Endodermal cell (in vitro differentiated cells): ENCODE measurements around the gene CD46. TPM values are rescaled to one million over a fixed set of nuclear protein-coding genes. Genes with fewer than 3 reads are reported as not detected.

Source experiments
- DNase-seq: peaks from one replicate; pipeline ENCODE4 v3.0.0-alpha.2; 2017
- H3K27ac ChIP-seq: 2 replicates; pipeline ENCODE4 v1.5.1; 2013; ENCODE audit warnings: mild to moderate bottlenecking, low read depth, low read length, moderate library complexity
- H3K27me3 ChIP-seq: 2 replicates; pipeline ENCODE4 v1.6.1; 2013; ENCODE audit warnings: mild to moderate bottlenecking, low read length, moderate library complexity; ENCODE audit not compliant: insufficient read depth, control insufficient read depth, poor library complexity, severe bottlenecking
- H3K36me3 ChIP-seq: 2 replicates; pipeline ENCODE4 v1.7.0; 2013; ENCODE audit warnings: mild to moderate bottlenecking, low read length, moderate library complexity; ENCODE audit not compliant: control insufficient read depth, insufficient read depth
- H3K4me1 ChIP-seq: one replicate; pipeline ENCODE4 v1.7.0; 2013; ENCODE audit warnings: low read length; ENCODE audit not compliant: control insufficient read depth, insufficient read depth
- H3K4me3 ChIP-seq: 2 replicates; pipeline ENCODE4 v1.5.1; 2013; ENCODE audit warnings: mild to moderate bottlenecking, low read length, moderate library complexity
- H3K9ac ChIP-seq: 2 replicates; pipeline ENCODE4 v1.6.1; 2013; ENCODE audit warnings: mild to moderate bottlenecking, low read length, moderate library complexity; ENCODE audit not compliant: poor library complexity, severe bottlenecking; ENCODE audit errors: extremely low read depth
- H3K9me3 ChIP-seq: 2 replicates; pipeline ENCODE4 v1.6.1; 2013; ENCODE audit warnings: mild to moderate bottlenecking, low read length, moderate library complexity; ENCODE audit not compliant: control insufficient read depth
- H3K27ac Mint-ChIP-seq: 2 replicates; pipeline ENCODE4 v1.8.0; 2020; ENCODE audit warnings: mixed read lengths
- H3K27me3 Mint-ChIP-seq: 2 replicates; pipeline ENCODE4 v1.8.0; 2021; ENCODE audit warnings: mild to moderate bottlenecking, mixed read lengths; ENCODE audit not compliant: insufficient read depth
- H3K36me3 Mint-ChIP-seq: 2 replicates; pipeline ENCODE4 v1.8.0; 2020; ENCODE audit warnings: low read depth, mixed read lengths
- H3K4me1 Mint-ChIP-seq: 2 replicates; pipeline ENCODE4 v1.8.0; 2020; ENCODE audit warnings: mixed read lengths
- H3K4me3 Mint-ChIP-seq: 2 replicates; pipeline ENCODE4 v1.8.0; 2020; ENCODE audit warnings: mild to moderate bottlenecking, moderate library complexity, mixed read lengths
- H3K9me3 Mint-ChIP-seq: 2 replicates; pipeline ENCODE4 v1.8.0; 2020; ENCODE audit warnings: mild to moderate bottlenecking, mixed read lengths
- WGBS, 2 experiments: methylation state at CpG; one replicate each; pipeline versions ENCODE4 v1.1.5 to v1.1.7; 2013; ENCODE audit warnings: missing lambda C conversion rate in 2 of 2, mixed read lengths in 1 of 2; ENCODE audit not compliant: insufficient coverage in 1 of 2, insufficient read length in 1 of 2; 5-methylcytosine and 5-hydroxymethylcytosine counted together
- total RNA-seq, 2 donors: library from RNA; stranded (reverse); fragmentation: NEBNext Ultra II Directional in 1 of 2; extraction: Animal tissue kit (Norgen Biotek cat#: 25700) in 1 of 2; gene quantifications; 2 replicates in 1 of 2; 3 replicates in 1 of 2; pipeline ENCODE4 v1.2.1, GENCODE V29; 2021
- TF ChIP-seq, protein P1 (sequence below): fragments of 200-600 bp; sonication (generic); conservative IDR thresholded peaks from 2 replicates; pipeline ENCODE4 v1.5.0; 2021; ENCODE audit warnings: antibody characterized with exemption, mild to moderate bottlenecking

CD46 gene
- total RNA-seq, 2 donors from 2014 or later: 132 to 135 TPM

DNA sequence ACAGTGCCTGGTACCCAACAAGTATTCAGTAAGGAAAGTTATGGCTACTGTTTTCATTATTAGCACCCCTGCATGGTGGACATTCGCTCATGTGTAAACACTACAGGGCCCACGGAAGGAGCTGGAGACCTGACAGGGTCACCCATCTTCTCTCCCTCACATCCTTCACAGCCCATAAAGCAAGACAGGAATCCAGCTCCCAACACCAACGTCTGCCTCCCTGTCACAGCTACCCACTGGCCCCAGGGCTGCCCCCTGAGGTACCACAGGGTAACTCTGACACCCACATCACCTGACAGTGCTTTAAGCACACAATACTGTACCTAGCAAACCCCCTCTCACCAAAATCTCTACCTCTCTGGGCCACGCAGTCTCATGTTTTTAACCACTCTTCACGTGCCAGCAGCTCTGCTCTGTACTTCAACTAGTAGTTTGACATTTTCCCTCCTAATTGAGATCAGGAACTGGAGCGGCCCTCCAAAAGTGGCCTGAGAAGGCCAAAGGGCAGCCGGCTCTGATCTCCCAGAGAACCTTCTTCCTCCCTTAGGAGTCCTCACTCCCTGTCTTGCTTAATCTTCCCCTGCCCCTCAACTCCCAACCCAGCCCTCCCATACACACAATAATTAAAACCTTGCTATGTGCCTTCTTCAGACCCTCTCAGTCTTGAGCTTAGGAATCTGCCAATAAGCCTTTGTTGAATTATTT is 82.3 kb downstream of the CD46 start:
- Histone ChIP-seq H3K9ac (no peak overlapping the region), H3K36me3 (no peaks in the 10 kb centered on the region), H3K4me1 (no peaks in the 10 kb centered on the region), H3K4me3 (no peak overlapping the region), H3K27ac (no peak overlapping the region), H3K27me3 (no peaks in the 10 kb centered on the region), H3K9me3 (no peaks in the 10 kb centered on the region)
- 92 to 93% methylated on average over 3 to 7 of the region's 7 CpGs for WGBS, 2 experiments
- TF ChIP-seq, protein P1, sequence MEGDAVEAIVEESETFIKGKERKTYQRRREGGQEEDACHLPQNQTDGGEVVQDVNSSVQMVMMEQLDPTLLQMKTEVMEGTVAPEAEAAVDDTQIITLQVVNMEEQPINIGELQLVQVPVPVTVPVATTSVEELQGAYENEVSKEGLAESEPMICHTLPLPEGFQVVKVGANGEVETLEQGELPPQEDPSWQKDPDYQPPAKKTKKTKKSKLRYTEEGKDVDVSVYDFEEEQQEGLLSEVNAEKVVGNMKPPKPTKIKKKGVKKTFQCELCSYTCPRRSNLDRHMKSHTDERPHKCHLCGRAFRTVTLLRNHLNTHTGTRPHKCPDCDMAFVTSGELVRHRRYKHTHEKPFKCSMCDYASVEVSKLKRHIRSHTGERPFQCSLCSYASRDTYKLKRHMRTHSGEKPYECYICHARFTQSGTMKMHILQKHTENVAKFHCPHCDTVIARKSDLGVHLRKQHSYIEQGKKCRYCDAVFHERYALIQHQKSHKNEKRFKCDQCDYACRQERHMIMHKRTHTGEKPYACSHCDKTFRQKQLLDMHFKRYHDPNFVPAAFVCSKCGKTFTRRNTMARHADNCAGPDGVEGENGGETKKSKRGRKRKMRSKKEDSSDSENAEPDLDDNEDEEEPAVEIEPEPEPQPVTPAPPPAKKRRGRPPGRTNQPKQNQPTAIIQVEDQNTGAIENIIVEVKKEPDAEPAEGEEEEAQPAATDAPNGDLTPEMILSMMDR: no peak
- no peak overlapping the region for H3K27ac Mint-ChIP-seq
- no peaks in the 10 kb centered on the region for H3K4me1 Mint-ChIP-seq
- H3K9me3 Mint-ChIP-seq: no peaks in the 10 kb centered on the region
- no peaks in the 10 kb centered on the region for H3K27me3 Mint-ChIP-seq
- no peak overlapping the region for H3K4me3 Mint-ChIP-seq
- no peaks in the 10 kb centered on the region for H3K36me3 Mint-ChIP-seq
- no peak for DNase-seq

DNA sequence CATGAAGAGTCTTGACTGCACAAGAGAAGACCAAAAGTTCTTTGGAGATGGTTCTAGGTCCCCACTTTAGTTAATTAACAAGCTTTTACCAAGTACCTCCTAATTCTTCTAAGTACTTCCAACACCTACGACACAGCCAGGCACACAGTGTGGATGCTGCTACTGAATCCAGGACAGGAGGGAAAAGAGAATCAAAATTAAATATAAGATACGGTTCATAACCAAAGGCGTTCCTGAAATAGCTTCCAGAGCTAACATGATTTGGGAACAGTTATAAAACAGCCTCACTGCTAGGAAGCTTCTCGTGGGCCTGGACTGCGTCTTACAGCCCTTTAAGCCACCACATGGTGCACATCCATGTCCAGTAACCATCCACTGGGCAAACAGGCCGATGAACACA is 84.1 kb downstream of the CD46 start:
- Histone ChIP-seq H3K4me1 (no peaks in the 10 kb centered on the region), H3K27ac (no peak overlapping the region), H3K36me3 (no peaks in the 10 kb centered on the region), H3K9ac (no peak overlapping the region), H3K27me3 (no peaks in the 10 kb centered on the region), H3K9me3 (no peaks in the 10 kb centered on the region), H3K4me3 (no peak overlapping the region)
- H3K36me3 Mint-ChIP-seq: no peaks in the 10 kb centered on the region
- no peak overlapping the region for H3K27ac Mint-ChIP-seq
- DNase-seq: no peak
- no peaks in the 10 kb centered on the region for H3K9me3 Mint-ChIP-seq
- H3K4me1 Mint-ChIP-seq: no peaks in the 10 kb centered on the region
- no peak overlapping the region for H3K4me3 Mint-ChIP-seq
- 95 to 100% methylated on average over 2 to 6 of the region's 6 CpGs for WGBS, 2 experiments
- no peaks in the 10 kb centered on the region for H3K27me3 Mint-ChIP-seq
- TF ChIP-seq, protein P1: no peak

DNA sequence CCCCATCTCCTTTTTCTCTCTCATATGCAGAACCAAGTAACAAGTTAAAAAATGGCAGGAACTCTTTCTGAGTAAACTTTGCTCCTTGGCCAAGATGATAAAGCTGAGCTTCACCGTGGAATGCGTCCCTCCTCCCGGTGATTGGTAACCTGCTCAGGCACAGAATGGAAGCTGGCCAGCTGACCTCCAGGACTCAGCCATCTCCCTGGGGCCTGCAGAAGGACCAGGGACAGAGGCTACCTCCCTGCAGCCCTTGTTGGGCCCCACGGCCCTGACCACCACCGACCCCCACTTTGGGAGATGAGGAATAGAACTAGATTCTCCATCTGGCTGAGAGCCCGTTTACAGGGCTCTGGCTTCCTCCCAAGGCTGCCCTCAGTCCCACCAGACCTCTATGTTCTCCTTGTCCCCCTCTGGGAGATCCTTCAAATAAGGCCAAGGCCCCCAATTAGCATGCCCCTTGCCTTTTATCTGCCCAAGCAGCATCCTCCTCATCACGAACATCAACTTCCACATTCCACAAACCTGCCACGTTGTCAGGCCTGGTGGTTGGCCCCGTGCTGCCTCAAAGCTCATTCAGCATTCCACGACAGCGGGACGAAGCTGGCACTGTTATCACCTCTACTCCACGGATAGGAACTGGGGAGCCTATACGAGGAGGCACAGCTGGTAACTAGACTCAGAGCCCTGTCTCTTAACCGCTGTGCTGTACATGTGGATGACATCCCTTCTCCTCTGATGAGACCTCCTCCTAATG is 84.9 kb downstream of the CD46 start:
- no peak for DNase-seq
- H3K9ac ChIP-seq: no peak overlapping the region
- H3K27me3 ChIP-seq: no peaks in the 10 kb centered on the region
- no peaks in the 10 kb centered on the region for H3K4me1 ChIP-seq
- H3K9me3 Mint-ChIP-seq: no peaks in the 10 kb centered on the region
- no peak overlapping the region for H3K4me3 Mint-ChIP-seq
- H3K27ac ChIP-seq: no peak overlapping the region
- no peak overlapping the region for H3K27ac Mint-ChIP-seq
- H3K36me3 Mint-ChIP-seq: no peaks in the 10 kb centered on the region
- no peak overlapping the region for H3K4me3 ChIP-seq
- WGBS, 2 experiments: 93 to 95% methylated on average over 11 to 15 of the region's 15 CpGs
- no peaks in the 10 kb centered on the region for H3K4me1 Mint-ChIP-seq
- H3K36me3 ChIP-seq: no peaks in the 10 kb centered on the region
- H3K9me3 ChIP-seq: no peaks in the 10 kb centered on the region
- TF ChIP-seq, protein P1: no peak
- no peaks in the 10 kb centered on the region for H3K27me3 Mint-ChIP-seq
